NT2/D1 (cell line): ENCODE measurements around the gene NTF3.

Experiments
- SUZ12 ChIP-seq: IDR thresholded peaks from 2 replicates; pipeline ENCODE4 v1.6.1; 2011; ENCODE audit not compliant: insufficient read length, insufficient read depth; ENCODE audit errors: extremely low read depth
- YY1 ChIP-seq: IDR thresholded peaks from 2 replicates; pipeline ENCODE4 v1.6.1; 2011; ENCODE audit not compliant: insufficient read length, insufficient read depth
- ZNF274 ChIP-seq: IDR thresholded peaks from 2 replicates; pipeline ENCODE4 v1.6.1; 2011; ENCODE audit warnings: mild to moderate bottlenecking, low read depth, low read length

GRCh38 chr12:5403411-5403810, 28.5 kb upstream of the NTF3 start:
- TF ChIP-seq ZNF274 (no peak), SUZ12 (no peak), YY1 (no peak)
